DMS53 treated with DMSO at 0.1 percent for 48 hours (cell line): Measurements from ENCODE around the gene NDUFB5.
"Not testable (repeated sequence)": the region's sequence is repeated elsewhere in the genome, so short reads cannot be mapped to it uniquely, and the experiment has no call there.

Source experiments
- DNase-seq: peaks from one replicate; lab custom pipeline; 2025; ENCODE audit not compliant: unreplicated experiment; lab: John Stamatoyannopoulos, UW

NDUFB5 gene

DNA sequence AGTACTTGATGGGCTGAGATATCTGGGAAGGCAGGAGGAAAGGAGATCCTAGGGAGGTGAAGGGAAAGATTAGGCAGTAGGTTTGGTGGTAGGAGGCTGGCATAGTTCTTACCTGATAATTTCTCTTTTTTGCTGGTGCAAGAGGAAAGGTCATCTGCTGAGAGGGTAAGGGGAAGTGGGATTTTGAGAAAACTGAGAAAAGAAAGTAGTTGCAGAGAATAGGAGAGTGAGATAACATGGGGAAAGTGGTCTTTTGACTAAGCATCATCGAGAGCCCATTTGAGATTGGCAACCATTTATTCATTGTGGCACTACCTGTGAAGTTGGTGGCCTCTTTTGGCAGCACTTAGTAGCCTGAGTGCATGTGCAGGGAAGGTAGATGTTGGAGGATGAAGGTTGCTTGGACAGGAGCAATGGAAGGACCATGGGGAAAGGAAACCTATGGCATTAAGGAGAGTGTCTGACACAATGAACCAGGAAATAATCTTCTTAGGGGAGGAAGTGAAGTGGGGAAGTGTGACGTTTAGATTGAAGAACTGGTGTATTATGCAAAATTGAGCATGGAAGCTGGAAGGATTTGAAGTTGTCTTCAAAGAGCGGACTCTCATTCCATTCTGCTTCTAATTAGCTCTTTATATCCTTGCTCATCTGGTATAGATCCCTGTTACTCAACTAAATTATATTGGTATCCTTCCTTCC, 26.3 kb downstream of the NDUFB5 start:
- no peak for DNase-seq

GRCh38 chr3:179640469-179640868, 35.9 kb downstream of the NDUFB5 start:
- DNase-seq = no peak

DNA sequence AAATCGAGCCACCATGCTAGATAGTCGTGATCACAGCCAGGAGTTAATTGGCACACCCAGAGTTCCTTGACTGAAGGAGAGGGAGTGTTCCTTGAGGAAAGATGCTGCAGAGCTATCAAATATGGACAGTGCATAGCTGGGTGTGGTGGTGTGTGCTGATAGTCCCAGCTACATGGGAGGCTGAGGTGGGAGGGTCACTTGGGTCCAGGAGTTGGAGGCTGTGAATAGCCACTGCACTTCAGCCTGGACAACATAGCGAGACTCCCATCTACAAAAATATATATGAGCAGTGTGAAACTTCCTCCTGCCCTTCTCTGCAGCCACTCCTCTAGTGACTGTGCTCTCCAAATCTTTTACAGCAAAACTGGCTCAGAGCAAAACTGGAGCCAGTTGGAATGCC, 38.3 kb downstream of the NDUFB5 start:
- no peak for DNase-seq

DNA sequence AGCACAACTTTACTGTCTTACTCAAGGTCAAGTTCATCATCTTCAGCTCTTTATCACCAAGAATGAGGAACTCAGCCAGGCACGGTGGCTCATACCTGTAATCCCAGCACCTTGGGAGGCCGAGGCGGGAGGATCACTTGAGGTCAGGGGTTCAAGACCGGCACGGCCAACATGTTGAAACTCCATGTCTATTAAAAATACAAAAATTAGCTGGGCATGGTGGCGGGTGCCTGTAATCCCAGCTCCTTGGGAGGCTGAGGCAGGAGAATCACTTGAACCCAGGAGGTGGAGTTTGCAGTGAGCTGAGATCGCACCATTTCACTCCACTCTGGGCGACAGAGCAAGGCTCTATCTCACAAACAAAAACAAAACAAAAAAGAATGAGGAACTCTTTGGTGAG, 39.2 kb downstream of the NDUFB5 start:
- DNase-seq = not testable (repeated sequence)

DNA sequence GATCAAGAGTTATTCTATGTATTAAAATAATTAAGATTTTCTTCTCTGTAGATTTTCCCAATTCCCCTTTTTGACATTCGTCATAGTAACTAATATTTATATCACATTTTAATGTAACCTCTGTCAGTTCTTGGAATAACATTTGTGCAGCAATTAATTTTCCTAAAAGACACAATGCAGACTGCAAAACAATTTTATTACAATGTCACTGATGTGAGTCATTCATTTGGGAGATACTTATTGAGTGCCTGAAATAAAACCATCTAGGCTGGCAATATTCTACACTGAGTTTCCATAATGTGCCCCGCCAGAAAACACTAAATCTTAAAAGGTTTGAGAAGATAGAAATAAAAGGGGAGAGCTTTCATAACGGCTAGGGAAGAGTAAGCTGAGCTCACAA, 41.6 kb downstream of the NDUFB5 start:
- no peak for DNase-seq

DNA sequence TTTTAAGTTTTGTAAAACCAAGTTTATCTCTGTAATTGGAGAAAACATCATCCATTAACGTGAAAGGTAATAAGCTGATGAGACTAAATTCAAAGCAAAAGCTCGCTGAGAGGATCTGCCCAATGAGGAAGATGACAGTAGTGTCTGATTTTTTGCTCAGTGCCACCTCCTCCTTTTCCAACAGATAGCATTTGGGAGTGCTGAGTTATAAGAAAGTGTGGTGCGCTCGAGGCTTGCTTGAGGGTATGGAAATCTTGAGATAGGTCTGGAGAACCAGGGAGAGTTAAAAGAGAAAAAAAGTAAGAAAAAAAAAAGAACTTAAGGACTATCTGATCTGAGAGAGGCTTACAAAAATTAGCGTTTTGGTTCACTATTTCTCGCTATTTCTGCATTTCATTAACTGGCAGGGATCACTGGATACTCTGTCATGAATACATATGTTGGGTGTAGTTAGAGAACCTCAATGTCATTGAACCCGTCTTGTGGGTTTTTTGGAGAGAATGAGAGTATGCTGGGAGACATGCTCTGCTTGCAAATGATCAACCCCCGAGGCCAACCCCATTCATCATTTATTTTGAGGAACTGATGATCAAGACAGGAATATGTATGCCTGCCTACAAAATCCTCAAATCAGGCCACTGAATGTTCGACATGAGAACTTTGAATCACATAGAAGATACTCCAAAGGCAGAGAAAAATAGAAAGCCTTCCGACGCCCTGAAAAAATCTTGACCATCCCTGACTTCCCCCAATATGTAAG, 47.3 kb downstream of the NDUFB5 start:
- no peak for DNase-seq

- DNase-seq = no peak
Observed at GRCh38 chr3:179652447-179653095, 48.0 kb downstream of the NDUFB5 start, which contains the start of gene USP13. TSS of gene USP13 (plus strand) at chr3:179653040. CDS start at chr3:179653226, 186 bp downstream.

GRCh38 chr3:179653096-179653797, 48.7 kb downstream of the NDUFB5 start:
- peak; percentile 33 for DNase-seq

DNA sequence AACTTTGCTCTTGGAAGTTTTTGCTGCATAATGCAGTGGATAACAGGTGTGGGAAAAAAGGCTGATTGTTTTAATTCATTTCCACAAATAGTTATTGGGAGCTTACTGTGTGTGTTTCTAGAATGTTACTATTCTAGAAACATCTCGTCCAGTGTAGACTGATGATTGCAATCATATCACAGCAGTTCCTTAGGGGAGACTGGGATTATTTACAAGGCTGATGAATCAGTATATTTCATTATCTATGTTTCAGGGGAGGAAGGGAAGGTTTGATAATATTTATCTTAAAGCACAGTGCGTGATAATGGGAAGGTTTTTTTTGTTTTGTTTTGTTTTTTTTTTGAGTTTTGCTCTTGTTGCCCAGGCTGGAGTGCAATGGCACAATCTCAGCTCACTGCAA, 50.6 kb downstream of the NDUFB5 start:
- no peak for DNase-seq

DNA sequence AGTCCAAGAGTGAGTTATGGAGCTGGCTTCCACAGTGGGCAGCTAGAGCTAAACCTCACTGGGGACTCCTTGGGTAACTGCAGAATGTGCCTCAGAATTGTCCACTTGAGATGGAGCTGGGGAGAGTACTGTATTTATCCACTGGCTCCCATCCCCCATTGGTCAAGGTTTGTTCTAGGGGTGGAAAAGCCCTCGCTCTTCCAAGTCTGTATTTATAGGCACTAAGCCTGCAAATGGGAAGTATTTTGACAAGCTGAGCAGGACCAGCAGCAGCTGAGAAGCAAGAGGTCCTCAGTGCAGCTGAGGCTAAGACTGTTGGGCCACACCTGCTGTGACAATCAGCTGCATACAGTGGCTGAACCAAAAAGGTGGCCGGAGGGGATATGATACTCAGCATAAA, 54.0 kb downstream of the NDUFB5 start:
- DNase-seq = no peak

DNA sequence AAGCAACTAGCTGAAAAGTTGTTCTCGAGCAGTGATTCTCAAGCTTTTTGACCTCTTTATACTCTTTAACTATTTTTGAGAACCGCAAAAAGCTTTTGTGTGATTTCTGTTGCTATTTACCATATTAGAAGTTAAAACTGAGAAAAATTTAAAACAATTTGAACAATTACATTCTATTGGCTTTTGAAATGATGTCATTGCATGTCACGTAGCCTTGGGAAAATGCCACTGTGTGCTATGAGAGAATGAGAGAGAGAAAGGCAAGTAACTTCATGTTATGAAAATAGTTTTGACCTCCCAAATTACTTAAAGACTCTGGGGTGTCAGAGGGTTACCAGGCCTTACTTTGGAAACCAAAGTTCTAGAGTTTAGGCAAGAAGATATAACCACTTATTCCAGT, 56.3 kb downstream of the NDUFB5 start:
- no peak for DNase-seq

DNA sequence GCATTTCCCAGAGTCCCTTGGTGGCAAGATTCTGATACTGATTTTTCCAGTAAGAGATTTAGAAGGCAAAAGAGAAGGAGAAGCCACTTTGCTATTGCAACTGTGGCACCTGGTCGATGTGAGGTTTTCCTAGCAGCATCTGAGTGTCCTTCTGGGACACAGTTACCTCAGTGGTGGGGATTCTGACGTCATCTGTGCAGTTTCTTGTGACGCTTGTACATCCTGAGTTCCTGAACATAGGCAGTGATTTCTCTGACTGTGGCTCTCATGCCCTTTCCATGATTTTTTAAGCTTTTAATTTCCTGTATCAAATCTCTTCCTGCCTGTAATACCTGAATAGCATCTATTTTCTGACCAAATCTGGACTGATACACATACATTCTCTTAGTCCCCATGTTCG, 57.2 kb downstream of the NDUFB5 start:
- no peak for DNase-seq

DNA sequence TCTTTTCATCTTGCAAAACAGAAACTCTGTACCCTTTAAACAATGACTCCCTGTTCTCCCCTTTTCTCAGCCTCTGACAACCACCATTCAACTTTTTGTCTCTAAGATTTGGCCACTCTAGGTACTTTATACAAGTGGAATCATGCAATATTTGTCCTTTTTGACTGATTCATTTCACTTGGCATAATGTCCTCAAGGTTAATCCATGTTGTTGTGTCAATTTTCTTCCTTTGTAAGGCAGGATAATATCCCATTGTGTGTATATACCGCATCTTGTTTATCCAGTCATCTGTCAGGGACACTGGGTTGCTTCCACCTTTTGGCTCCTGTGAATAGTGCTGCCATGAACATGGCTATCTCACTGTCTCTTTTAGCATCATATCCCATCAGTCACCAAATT, 58.5 kb downstream of the NDUFB5 start:
- no peak for DNase-seq

GRCh38 chr3:179666030-179666429, 61.4 kb downstream of the NDUFB5 start:
- no peak for DNase-seq

- DNase-seq = no peak
Observed at GRCh38 chr3:179666436-179667035, 61.9 kb downstream of the NDUFB5 start.

DNA sequence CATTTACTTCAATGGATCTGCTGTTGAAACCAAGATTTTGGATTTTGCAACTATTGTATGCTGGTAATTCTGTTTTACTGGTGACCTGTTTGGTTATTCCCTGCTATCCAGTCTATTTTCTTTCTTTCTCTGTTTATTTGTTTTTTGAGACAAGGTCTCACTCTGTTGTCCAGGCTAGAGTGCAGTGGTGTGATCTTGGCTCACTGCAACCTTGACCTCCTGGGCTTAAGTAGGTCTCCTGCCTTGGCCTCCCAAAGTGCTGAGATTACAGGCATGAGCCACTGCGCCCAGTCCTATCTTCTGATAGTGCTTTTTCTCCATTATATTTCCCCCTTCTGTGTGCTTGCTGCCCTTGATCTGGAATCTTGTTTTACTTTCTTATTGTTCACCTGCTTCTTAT, 63.8 kb downstream of the NDUFB5 start:
- DNase-seq = no peak

GRCh38 chr3:179670311-179670710, 65.7 kb downstream of the NDUFB5 start:
- DNase-seq = no peak

- DNase-seq = no peak
Observed at GRCh38 chr3:179671309-179671708, 66.7 kb downstream of the NDUFB5 start.

GRCh38 chr3:179671747-179672242, 67.2 kb downstream of the NDUFB5 start:
- no peak for DNase-seq

- DNase-seq = no peak
Observed at GRCh38 chr3:179672918-179673317, 68.3 kb downstream of the NDUFB5 start.

DNA sequence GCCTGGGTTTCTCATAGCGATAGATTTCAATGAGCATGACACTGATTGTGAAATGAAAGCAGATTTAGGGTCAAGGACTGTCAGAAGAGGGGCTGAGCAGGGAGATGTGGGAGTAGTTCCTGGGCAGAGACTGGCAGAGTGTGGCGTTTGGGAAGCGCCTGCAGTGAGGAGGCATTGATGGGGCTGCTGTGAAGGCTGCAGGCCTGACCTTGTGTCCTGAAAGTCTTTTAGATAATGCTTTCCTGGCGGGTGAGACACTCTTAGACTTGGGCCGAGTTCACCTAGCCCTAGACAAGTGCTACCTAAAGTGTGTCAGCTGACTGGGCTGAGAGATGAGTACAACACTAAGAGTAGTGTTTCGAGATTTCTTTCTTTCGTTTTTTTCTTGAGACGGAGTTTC, 68.9 kb downstream of the NDUFB5 start:
- DNase-seq = no peak
